HG03575 (cell line): ENCODE measurements around the gene MRPL53.
"Not testable (repeated sequence)": the region's sequence is repeated elsewhere in the genome, so short reads cannot be mapped to it uniquely, and the experiment has no call there.

Experiments used
- ATAC-seq: cut with Tn5 transposase; IDR thresholded peaks from one replicate; pipeline ENCODE4 v1.9.1; 2021; ENCODE audit not compliant: unreplicated experiment, insufficient number of reproducible peaks, low FRiP score; ENCODE audit errors: extremely low read depth

Gene MRPL53

DNA sequence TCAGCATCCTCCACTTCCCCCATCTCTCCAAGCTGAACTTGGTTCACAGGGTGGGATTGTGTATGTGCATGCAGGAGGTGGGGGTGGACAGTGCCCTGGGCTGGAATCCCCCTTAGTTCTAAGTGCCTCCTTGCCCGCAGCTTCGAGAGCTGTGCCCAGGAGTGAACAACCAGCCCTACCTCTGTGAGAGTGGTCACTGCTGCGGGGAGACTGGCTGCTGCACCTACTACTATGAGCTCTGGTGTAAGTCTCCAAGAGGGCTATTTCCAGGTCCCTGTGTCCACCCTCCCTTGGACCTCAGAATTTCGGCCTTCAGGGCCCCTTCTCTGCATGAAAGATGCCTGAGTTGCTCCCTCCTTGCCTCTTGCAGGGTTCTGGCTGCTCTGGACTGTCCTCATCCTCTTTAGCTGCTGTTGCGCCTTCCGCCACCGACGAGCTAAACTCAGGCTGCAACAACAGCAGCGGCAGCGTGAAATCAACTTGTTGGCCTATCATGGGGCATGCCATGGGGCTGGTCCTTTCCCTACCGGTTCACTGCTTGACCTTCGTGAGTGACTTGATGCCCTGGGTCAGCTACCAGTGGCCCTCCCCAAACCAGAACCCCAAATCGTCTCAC is 12.9 kb downstream of the MRPL53 start:
- ATAC-seq = not testable (repeated sequence)

GRCh38 chr2:74458938-74459363 is 13.5 kb downstream of the MRPL53 start:
- ATAC-seq = no peak

GRCh38 chr2:74458132-74458937 is 14.1 kb downstream of the MRPL53 start, which contains the start of gene WBP1:
Gene WBP1 (plus strand): TSS chr2:74458438. CDS start chr2:74458603, 165 bp downstream.
- peak; percentile 71 for ATAC-seq

- peak; percentile 1 for ATAC-seq
Measured at GRCh38 chr2:74457549-74458131, 14.8 kb downstream of the MRPL53 start.

DNA sequence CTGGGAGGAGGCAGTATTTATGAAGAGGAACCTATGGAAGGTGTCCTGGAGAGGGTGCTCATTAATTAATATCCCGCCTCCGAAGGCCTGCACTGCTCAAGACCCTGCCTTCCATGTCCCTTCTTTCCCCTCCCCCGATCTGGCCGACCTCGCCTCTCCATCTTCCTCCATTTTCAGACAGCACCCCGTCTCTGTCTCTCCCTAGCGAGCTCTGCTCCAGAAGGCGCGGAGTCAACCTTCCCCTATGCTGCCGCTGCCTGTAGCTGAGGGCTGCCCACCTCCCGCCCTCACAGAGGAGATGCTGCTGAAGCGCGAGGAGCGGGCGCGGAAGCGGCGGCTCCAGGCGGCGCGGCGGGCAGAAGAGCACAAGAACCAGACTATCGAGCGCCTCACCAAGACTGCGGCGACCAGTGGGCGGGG is 15.3 kb downstream of the MRPL53 start:
- ATAC-seq = no peak

DNA sequence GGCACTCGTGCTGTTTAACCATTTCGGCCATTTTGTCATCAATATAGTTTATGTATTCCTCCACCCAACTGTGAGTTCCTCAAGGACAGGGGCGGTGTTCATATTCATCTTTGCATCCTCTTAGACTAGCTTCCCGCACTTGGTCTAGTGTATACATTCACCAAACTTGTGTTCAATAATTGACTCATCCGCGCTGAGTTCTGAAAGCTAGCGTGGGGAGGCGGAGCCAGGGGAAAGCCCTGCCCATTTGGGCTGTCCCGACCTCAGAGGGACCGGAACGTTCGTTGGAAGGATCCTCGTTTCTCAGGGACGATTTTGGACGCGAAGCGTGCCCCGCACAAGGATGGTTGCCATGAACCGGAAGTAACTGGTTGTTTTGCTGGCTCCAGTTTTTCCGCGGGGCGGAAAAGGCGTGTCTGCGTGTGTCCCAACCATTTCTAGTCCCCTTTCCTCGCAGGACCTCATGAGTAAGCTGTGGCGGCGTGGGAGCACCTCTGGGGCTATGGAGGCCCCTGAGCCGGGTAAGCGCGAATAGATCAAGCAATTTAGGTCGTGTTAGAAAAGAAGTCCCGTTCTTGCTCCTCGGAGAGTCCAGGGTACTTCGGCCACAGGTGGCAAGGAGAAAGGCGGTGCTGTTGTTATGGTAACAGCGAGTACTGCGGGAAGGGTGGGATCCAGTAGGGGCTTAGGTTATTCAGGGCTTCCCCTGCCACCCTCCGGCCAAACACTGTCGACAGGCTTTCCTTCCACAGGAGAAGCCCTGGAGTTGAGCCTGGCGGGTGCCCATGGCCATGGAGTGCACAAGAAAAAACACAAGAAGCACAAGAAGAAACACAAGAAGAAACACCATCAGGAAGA is 17.6 kb downstream of the MRPL53 start, which contains the start of gene INO80B:
Gene INO80B (plus strand): TSS at position 434 of the 858 bp plus-strand sequence. CDS start 30 bp downstream, at position 464.
- peak; percentile 38 for ATAC-seq

DNA sequence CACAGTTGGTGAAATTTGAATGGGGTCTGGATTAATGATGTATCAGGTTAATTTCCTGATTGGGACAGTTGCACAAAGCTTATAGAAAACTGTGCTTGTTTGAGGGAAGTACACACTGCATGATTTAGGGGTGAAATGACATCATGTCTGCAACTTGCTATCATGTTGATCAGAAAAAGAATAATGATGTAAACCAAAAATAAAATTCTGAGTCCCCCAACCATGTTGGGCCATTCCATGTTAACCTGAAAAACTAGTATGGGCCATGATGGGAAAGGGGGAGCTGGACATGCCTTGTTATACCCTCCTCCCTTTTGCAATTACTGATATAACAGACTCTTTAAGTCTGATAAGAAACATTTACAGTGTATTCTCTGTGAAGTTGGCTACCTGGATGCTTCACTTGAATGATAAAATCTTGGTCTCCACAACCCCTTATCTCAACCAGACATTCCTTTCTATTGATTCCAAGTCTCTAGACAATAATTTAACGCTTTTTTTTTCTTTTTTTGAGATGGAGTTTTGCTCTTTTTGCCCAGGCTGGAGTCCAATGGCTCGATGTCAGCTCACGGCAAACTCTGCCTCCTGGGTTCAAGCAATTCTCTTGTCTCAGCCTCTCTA is 21.8 kb downstream of the MRPL53 start:
- ATAC-seq = no peak

GRCh38 chr2:74448771-74449170 is 23.7 kb downstream of the MRPL53 start:
- no peak for ATAC-seq

DNA sequence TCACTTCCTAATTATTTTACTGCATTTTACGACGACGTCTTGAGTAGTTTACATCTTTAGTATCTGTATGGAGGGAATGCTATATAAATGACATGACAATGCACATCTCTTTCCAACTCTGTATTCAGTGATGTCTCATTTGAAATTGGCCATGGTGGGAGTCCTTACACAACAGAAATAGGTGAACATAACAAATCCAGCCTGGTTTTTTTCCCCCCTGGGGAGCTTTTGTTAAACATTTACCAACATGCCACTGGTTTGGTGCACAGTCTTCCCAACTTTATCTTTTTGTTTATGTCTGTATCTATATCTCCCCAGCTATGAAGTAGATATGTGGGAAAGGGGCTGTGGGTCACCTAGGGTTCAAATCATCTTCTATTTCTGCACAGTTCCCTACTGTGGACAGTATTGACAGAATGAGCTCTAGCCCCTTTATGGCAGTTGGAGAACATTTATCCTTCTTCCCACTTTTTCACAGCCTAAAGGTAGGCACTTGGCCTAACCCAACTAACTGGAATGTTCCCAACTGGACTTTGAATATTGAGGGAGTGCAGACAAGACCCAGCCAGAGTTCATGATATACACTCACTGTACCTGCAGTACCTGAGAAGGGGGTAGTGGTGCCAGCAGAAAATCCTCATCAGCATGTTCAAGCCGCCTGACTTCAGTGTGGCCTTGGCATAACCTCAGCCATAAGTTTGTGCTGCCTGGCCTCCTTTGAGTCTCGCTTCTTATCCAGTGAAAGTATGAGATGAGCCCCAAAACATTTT is 25.1 kb downstream of the MRPL53 start:
- no peak for ATAC-seq

GRCh38 chr2:74444498-74445318 is 27.8 kb downstream of the MRPL53 start:
- no peak for ATAC-seq

- not testable (repeated sequence) for ATAC-seq
Measured at GRCh38 chr2:74442483-74443297, 29.8 kb downstream of the MRPL53 start.

DNA sequence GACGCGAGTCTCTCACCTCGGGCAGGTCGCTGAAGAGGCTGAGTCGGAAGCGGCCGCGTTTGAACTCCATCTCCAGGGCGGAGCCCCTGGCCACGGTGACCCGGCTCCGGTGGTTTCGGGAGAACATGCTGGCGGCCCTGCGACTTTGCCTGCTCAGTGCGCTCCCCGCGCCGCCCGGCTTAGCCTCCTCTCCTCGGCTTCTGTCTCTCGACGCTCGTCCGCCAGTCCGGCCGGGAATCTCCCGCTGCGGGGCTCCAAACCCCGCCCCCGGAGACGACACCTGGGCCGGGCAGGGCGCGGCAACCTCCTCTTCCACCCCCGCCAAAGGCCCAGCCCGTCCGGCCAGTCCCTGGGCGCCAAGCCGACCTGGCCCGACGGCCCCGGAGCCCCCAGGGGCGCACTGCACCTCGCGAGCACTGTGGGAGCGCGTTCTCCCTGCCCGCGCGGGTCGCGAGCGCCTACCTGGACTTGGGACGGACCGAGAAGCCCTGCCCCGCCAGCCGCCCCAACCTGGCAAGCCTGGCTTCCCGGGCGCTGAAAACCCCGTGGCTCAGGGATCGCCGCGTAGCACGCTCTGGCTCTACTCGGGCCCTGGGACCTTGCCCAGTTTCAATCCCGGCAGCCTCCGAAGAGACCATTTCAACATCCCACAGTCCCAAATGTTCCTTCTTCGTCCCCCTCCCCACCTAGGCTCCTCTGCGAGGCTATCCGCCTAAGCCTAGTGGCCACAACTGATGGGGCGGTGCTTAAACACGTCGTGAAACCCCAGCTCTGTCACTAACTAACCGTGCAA is 30.6 kb downstream of the MRPL53 start, which contains the start of gene RTKN:
Gene RTKN (minus strand): TSS at position 248 of the 793 bp plus-strand sequence. CDS start 121 bp downstream, at position 127.
- ATAC-seq = no peak

DNA sequence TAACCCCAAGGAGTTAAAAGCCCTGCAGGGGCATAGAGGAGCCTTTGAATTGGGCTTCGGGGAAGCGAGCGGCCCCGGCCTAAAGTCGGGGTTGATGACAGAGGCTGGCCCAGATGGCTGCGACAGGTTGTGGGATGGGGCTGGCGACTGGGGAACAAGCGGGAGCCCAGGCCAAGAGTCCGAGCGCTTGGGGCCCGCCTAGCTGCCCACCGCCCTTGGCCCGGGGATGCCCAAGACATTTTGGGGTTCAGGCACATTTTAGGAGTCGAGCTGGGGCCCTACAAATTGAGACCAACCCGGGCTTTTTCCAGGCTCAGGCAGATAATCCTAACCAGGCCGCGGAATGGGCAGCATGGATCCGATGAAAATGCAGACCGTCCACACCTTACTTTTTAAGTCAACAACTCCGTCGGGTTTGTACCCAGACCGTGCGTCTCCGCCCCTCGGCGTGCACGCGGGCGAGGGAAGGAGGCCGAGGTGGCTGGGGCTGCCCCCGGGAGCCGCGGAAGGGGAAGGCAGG is 31.2 kb downstream of the MRPL53 start:
- ATAC-seq = no peak

DNA sequence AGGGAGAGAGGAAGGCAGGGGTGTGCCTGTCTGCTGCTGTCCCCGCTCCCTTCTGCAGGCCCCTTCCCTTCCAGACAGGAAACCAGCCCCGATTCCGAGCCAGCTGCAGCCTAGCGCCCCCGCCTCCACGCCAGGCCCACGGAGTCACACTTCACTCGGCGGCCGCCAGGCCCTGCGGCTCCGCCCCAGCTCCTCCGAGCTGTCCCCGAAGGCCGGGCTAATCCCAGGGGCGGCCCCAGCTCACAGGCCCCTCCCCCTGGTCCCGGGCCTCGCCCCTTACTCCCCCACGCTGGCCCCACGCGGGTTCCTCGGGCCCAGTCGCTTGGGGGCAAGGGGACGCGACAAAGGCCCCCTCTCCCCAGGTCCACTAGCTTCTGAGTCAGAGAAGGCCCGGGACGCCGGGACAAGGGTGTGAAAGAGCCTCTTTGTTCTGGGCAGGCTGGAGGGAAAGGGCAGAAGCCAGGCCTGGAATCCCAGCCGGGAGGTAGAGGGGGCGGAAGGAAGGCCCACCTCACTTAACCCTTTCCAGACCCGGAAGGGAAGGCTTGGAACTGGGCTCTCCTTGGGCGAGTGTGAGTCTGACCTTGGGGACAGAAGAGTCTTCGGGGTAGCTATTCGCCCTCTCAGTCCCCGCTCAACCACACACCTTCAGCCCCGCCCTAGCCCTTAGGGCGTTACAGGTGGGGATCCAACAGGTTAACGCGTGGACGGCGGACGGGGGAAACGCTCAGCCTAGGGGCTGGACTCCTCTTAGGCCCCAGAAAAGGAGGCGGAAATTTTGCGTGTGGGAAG is 31.9 kb downstream of the MRPL53 start:
- no peak for ATAC-seq
